ENCODE results near the gene ARL8B.
"Not testable (repeated sequence)": the region's sequence is repeated elsewhere in the genome, so short reads cannot be mapped to it uniquely, and the experiment has no call there.

Gene ARL8B

DNA sequence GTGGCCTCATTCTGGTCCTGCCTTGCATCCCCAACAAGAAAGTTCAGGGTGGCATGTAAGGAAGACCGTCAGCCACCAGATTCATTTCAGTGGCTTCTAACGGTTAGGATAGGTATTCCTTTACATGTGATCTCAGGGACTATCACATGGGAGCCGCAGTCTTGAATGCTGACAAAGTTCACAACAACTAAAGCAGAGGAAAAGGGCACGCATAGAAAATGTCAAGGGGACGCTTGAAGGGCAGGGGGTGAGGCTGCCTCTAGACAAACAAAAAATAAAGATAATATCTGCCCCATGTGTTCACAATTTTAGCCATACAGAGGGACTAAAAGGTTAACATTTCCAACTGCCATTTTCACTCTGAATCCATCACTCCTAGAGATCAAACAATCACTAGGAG lies 31.9 kb upstream of the ARL8B start:
- Histone ChIP-seq H3K9ac (ENCODE audit: low read length in 2 of 2) (no peak overlapping the region), H3K4me1 (ENCODE audit: control insufficient read depth, insufficient read depth, low read length) (peaks cover under 1% of the 10 kb centered on the region), H3K36me3 (ENCODE audit: control insufficient read depth in 2 of 2, insufficient read depth in 2 of 2, low read length in 2 of 2) (no peaks in the 10 kb centered on the region), H3K9me3 (ENCODE audit: control insufficient read depth in 2 of 2, low read length in 2 of 2) (no peaks in the 10 kb centered on the region), H3K27ac (ENCODE audit: low read length) (no peak overlapping the region), H3K27me3 (ENCODE audit: control insufficient read depth in 1 of 2, insufficient read depth in 2 of 2, low read length in 2 of 2) (peaks cover 0 to 2% of the 10 kb centered on the region in 2 donors), H3K4me3 (ENCODE audit: low read length in 2 of 2) (no peak overlapping the region)

DNA sequence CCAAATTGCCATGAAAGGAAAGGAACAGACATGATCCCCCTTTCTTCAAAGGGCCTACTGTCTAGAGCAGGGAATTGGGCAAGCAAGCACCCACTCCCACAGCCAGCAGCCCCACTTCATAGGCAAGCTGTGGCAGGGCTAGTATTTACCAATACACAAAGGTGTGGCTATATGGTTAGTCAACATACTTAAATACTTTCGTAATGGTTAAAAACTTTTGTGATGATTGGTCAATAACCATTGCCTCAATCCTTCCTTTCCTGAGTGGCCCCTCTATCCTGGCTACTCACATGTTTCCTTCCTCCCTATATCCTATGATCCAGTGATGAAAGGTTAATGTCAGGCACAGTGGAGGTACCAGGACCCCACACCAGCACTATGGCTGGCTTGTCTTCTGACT lies 30.1 kb upstream of the ARL8B start:
- peaks cover 5% of the 10 kb centered on the region for H3K4me1 ChIP-seq (ENCODE audit: control insufficient read depth, insufficient read depth, low read length)
- no peak overlapping the region for H3K27ac ChIP-seq (ENCODE audit: low read length)
- peaks cover 0 to 6% of the 10 kb centered on the region in 2 donors for H3K27me3 ChIP-seq (ENCODE audit: control insufficient read depth in 1 of 2, insufficient read depth in 2 of 2, low read length in 2 of 2)
- no peak overlapping the region for H3K9ac ChIP-seq (ENCODE audit: low read length in 2 of 2)
- H3K36me3 ChIP-seq (ENCODE audit: control insufficient read depth in 2 of 2, insufficient read depth in 2 of 2, low read length in 2 of 2): no peaks in the 10 kb centered on the region
- no peaks in the 10 kb centered on the region for H3K9me3 ChIP-seq (ENCODE audit: control insufficient read depth in 2 of 2, low read length in 2 of 2)
- no peak overlapping the region for H3K4me3 ChIP-seq (ENCODE audit: low read length in 2 of 2)

GRCh38 chr3:5093731-5094130 lies 28.4 kb upstream of the ARL8B start:
- Histone ChIP-seq H3K9me3 (ENCODE audit: control insufficient read depth in 2 of 2, low read length in 2 of 2) (no peaks in the 10 kb centered on the region), H3K9ac (ENCODE audit: low read length in 2 of 2) (no peak overlapping the region), H3K27ac (ENCODE audit: low read length) (no peak overlapping the region), H3K4me3 (ENCODE audit: low read length in 2 of 2) (no peak overlapping the region), H3K4me1 (ENCODE audit: control insufficient read depth, insufficient read depth, low read length) (peaks cover 5% of the 10 kb centered on the region), H3K36me3 (ENCODE audit: control insufficient read depth in 2 of 2, insufficient read depth in 2 of 2, low read length in 2 of 2) (no peaks in the 10 kb centered on the region), H3K27me3 (ENCODE audit: control insufficient read depth in 1 of 2, insufficient read depth in 2 of 2, low read length in 2 of 2) (peaks cover 0 to 9% of the 10 kb centered on the region in 2 donors)

- H3K4me1 ChIP-seq (ENCODE audit: control insufficient read depth, insufficient read depth, low read length): peaks cover 5% of the 10 kb centered on the region
- peak overlapping the region; percentile 49 to 65 for H3K4me3 ChIP-seq (ENCODE audit: low read length in 2 of 2)
- H3K9ac ChIP-seq (ENCODE audit: low read length in 2 of 2): peak overlapping the region in 1 of 2 donors; percentile 22
- H3K9me3 ChIP-seq (ENCODE audit: control insufficient read depth in 2 of 2, low read length in 2 of 2): no peaks in the 10 kb centered on the region
- H3K27ac ChIP-seq (ENCODE audit: low read length): no peak overlapping the region
- no peaks in the 10 kb centered on the region for H3K36me3 ChIP-seq (ENCODE audit: control insufficient read depth in 2 of 2, insufficient read depth in 2 of 2, low read length in 2 of 2)
- peaks cover 0 to 7% of the 10 kb centered on the region in 2 donors for H3K27me3 ChIP-seq (ENCODE audit: control insufficient read depth in 1 of 2, insufficient read depth in 2 of 2, low read length in 2 of 2)
These were observed 26.2 kb upstream of the ARL8B start for GRCh38 chr3:5095886-5096285.

DNA sequence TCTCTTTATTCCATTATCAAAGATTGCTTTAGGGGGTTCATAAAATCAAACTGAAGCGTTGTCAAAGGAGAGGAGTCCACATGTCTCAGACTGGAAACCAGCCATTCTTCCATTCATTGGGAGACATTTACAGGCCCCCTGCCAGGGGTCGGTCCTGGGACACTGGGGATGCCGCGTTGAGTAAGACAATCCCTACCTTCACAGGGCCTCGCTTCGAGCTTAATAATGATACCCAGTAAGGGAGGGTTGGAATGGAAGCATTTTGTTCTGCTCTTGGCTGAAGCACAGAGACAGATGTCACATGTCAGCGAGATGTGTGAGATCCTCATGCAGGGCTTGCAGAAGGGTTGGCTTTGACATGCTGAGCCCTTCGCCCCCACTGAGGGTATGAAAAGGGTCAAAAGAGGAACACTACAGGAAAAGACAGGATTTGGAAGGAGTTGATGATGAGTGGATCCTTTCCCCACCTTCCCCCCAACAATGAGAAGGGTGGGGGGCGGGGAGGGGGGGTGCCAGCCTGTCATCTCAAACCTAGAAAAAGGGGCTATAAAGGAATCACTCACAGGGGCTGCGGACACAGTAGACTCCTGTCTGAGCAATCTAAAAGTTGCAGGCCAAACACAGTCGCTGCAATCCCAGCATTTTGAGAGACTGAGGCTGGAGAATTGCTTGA lies 25.6 kb upstream of the ARL8B start:
- Histone ChIP-seq H3K9me3 (ENCODE audit: control insufficient read depth in 2 of 2, low read length in 2 of 2) (no peaks in the 10 kb centered on the region), H3K36me3 (ENCODE audit: control insufficient read depth in 2 of 2, insufficient read depth in 2 of 2, low read length in 2 of 2) (no peaks in the 10 kb centered on the region), H3K4me1 (ENCODE audit: control insufficient read depth, insufficient read depth, low read length) (peaks cover 5% of the 10 kb centered on the region), H3K9ac (ENCODE audit: low read length in 2 of 2) (no peak overlapping the region), H3K4me3 (ENCODE audit: low read length in 2 of 2) (no peak overlapping the region), H3K27ac (ENCODE audit: low read length) (no peak overlapping the region), H3K27me3 (ENCODE audit: control insufficient read depth in 1 of 2, insufficient read depth in 2 of 2, low read length in 2 of 2) (peaks cover 0 to 7% of the 10 kb centered on the region in 2 donors)

- Histone ChIP-seq H3K9ac (ENCODE audit: low read length in 2 of 2) (no peak overlapping the region), H3K27ac (ENCODE audit: low read length) (no peak overlapping the region), H3K27me3 (ENCODE audit: control insufficient read depth in 1 of 2, insufficient read depth in 2 of 2, low read length in 2 of 2) (peaks cover 0 to 7% of the 10 kb centered on the region in 2 donors), H3K4me1 (ENCODE audit: control insufficient read depth, insufficient read depth, low read length) (peaks cover 5% of the 10 kb centered on the region), H3K9me3 (ENCODE audit: control insufficient read depth in 2 of 2, low read length in 2 of 2) (no peaks in the 10 kb centered on the region), H3K36me3 (ENCODE audit: control insufficient read depth in 2 of 2, insufficient read depth in 2 of 2, low read length in 2 of 2) (no peaks in the 10 kb centered on the region), H3K4me3 (ENCODE audit: low read length in 2 of 2) (no peak overlapping the region)
These were observed 23.7 kb upstream of the ARL8B start for GRCh38 chr3:5098346-5098745.

DNA sequence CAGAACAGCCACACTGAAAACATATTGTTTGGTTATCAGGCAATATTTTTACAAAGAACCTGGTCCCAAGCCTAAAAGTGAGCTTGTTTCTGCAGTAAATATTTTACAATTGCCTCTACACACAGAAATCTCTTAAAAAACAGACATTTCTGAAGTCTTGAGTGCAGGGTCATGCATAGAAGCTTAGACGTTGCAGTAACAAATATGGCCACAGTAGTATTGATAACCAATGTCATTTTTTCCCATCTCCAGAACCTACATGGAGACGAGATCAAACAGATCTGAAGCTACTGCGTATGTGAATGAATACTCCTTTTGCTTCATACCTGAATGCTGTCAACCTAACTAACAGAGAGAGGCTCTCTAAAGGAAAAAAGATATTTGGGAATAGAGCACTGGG lies 19.6 kb upstream of the ARL8B start:
- H3K4me1 ChIP-seq (ENCODE audit: control insufficient read depth, insufficient read depth, low read length): no peaks in the 10 kb centered on the region
- H3K27ac ChIP-seq (ENCODE audit: low read length): no peak overlapping the region
- peaks cover 0 to 3% of the 10 kb centered on the region in 2 donors for H3K27me3 ChIP-seq (ENCODE audit: control insufficient read depth in 1 of 2, insufficient read depth in 2 of 2, low read length in 2 of 2)
- H3K9ac ChIP-seq (ENCODE audit: low read length in 2 of 2): no peak overlapping the region
- no peak overlapping the region for H3K4me3 ChIP-seq (ENCODE audit: low read length in 2 of 2)
- no peaks in the 10 kb centered on the region for H3K36me3 ChIP-seq (ENCODE audit: control insufficient read depth in 2 of 2, insufficient read depth in 2 of 2, low read length in 2 of 2)
- H3K9me3 ChIP-seq (ENCODE audit: control insufficient read depth in 2 of 2, low read length in 2 of 2): no peaks in the 10 kb centered on the region

GRCh38 chr3:5103743-5104142 lies 18.3 kb upstream of the ARL8B start:
- H3K9ac ChIP-seq (ENCODE audit: low read length in 2 of 2): no peak overlapping the region
- H3K27me3 ChIP-seq (ENCODE audit: control insufficient read depth in 1 of 2, insufficient read depth in 2 of 2, low read length in 2 of 2): no peaks in the 10 kb centered on the region
- no peak overlapping the region for H3K27ac ChIP-seq (ENCODE audit: low read length)
- no peak overlapping the region for H3K4me3 ChIP-seq (ENCODE audit: low read length in 2 of 2)
- no peaks in the 10 kb centered on the region for H3K9me3 ChIP-seq (ENCODE audit: control insufficient read depth in 2 of 2, low read length in 2 of 2)
- H3K36me3 ChIP-seq (ENCODE audit: control insufficient read depth in 2 of 2, insufficient read depth in 2 of 2, low read length in 2 of 2): no peaks in the 10 kb centered on the region
- H3K4me1 ChIP-seq (ENCODE audit: control insufficient read depth, insufficient read depth, low read length): no peaks in the 10 kb centered on the region

- Histone ChIP-seq H3K9me3 (ENCODE audit: control insufficient read depth in 2 of 2, low read length in 2 of 2) (no peaks in the 10 kb centered on the region), H3K4me3 (ENCODE audit: low read length in 2 of 2) (no peak overlapping the region), H3K36me3 (ENCODE audit: control insufficient read depth in 2 of 2, insufficient read depth in 2 of 2, low read length in 2 of 2) (no peaks in the 10 kb centered on the region), H3K9ac (ENCODE audit: low read length in 2 of 2) (no peak overlapping the region), H3K4me1 (ENCODE audit: control insufficient read depth, insufficient read depth, low read length) (no peaks in the 10 kb centered on the region), H3K27ac (ENCODE audit: low read length) (no peak overlapping the region), H3K27me3 (ENCODE audit: control insufficient read depth in 1 of 2, insufficient read depth in 2 of 2, low read length in 2 of 2) (no peaks in the 10 kb centered on the region)
These were observed 17.0 kb upstream of the ARL8B start for GRCh38 chr3:5105050-5105449.

DNA sequence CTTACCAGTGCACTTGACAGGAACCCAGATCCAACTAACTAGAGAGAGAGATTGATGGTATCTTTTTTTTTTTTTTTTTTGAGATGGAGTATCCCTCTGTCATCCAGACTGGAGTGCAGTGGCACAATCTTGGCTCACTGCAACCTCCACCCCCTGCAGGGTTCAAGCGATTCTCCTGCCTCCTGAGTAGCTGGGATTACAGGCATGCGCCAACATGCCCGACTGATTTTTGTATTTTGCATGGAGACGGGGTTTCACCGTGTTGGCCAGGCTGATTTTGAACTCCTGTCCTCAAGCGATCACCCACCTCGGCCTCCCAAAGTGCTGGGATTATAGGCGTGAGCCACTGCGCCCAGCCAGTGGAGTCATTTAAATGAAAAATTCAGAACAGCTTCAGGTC lies 15.7 kb upstream of the ARL8B start:
- H3K27ac ChIP-seq (ENCODE audit: low read length); H3K36me3 ChIP-seq (ENCODE audit: control insufficient read depth in 2 of 2, insufficient read depth in 2 of 2, low read length in 2 of 2); H3K4me3 ChIP-seq (ENCODE audit: low read length in 2 of 2); H3K9me3 ChIP-seq (ENCODE audit: control insufficient read depth in 2 of 2, low read length in 2 of 2); H3K9ac ChIP-seq (ENCODE audit: low read length in 2 of 2); H3K27me3 ChIP-seq (ENCODE audit: control insufficient read depth in 1 of 2, insufficient read depth in 2 of 2, low read length in 2 of 2); H3K4me1 ChIP-seq (ENCODE audit: control insufficient read depth, insufficient read depth, low read length): not testable (repeated sequence)

GRCh38 chr3:5106933-5107334 lies 15.2 kb upstream of the ARL8B start:
- not testable (repeated sequence) for H3K27me3 ChIP-seq (ENCODE audit: control insufficient read depth in 1 of 2, insufficient read depth in 2 of 2, low read length in 2 of 2); H3K4me1 ChIP-seq (ENCODE audit: control insufficient read depth, insufficient read depth, low read length); H3K9me3 ChIP-seq (ENCODE audit: control insufficient read depth in 2 of 2, low read length in 2 of 2); H3K4me3 ChIP-seq (ENCODE audit: low read length in 2 of 2); H3K9ac ChIP-seq (ENCODE audit: low read length in 2 of 2); H3K27ac ChIP-seq (ENCODE audit: low read length); H3K36me3 ChIP-seq (ENCODE audit: control insufficient read depth in 2 of 2, insufficient read depth in 2 of 2, low read length in 2 of 2)

Data from stomach smooth muscle (tissue), 2 donors.